ENCODE data around the gene CANX. TPM values are rescaled to one million over a fixed set of nuclear protein-coding genes. Genes with fewer than 3 reads are reported as not detected.

CANX gene
- total and polyA plus RNA-seq, 9 of the 15 experiments (the other 6 are each of a cell fraction or from before 2014, with no cell fraction given): 155 to 893 (median 589) TPM

DNA sequence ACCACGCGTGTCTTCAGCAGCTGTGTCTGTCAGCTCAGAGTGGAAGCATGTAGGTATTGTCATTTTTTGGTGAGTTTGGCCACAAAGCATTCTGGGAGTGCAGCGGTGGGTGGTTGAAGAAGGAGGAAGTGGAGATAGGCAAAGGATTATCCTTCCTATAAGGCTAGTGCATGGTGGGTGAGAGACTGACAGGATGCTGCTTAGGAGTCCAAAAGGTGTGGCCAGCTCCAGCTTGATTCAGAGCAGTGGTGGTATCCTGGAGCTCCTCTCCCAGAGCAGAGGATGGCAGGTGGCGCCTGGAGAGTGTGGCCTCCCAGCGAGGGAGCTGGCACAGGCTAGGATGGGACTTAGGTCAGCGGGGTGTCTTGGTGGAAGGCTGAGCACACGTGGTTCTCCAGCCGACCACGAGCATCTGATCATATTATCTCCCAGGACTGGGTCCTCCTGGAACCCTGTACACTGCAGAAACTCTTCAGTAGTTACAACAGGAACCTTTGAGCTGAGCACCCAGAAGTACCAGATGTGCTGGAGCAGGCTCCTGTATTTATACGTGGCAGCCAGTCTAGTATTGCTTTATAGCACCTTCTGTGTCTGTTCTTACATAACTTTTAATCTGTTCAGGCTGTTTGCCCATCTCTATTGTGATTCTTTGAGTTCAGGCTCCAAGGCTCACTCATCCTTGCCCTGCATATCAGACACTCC, 63.5 kb downstream of the CANX start (continued):
- TF ChIP-seq, protein P1, sequence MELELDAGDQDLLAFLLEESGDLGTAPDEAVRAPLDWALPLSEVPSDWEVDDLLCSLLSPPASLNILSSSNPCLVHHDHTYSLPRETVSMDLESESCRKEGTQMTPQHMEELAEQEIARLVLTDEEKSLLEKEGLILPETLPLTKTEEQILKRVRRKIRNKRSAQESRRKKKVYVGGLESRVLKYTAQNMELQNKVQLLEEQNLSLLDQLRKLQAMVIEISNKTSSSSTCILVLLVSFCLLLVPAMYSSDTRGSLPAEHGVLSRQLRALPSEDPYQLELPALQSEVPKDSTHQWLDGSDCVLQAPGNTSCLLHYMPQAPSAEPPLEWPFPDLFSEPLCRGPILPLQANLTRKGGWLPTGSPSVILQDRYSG (tag; conservative IDR thresholded peaks at IDR 0.05; ENCODE audit: low read depth): no peak
- TF ChIP-seq MAFG (tag; conservative IDR thresholded peaks at IDR 0.05) (no peak), KDM1A (IDR thresholded peaks at IDR 0.05) (no peak; a peak in 1 of 4 replicates), EZH2 (IDR thresholded peaks at IDR 0.05; ENCODE audit: borderline replicate concordance, low read depth, low read length) (no peak), ZNF79 (CRISPR knock-in tag; IDR thresholded peaks at IDR 0.05; ENCODE audit: low read depth) (no peak), SPI1 (IDR thresholded peaks at IDR 0.05; ENCODE audit: borderline replicate concordance, low read depth, low read length) (peak; percentile 97), RBBP5 (IDR thresholded peaks at IDR 0.05; ENCODE audit: borderline replicate concordance, insufficient read depth, low read length, poor library complexity, severe bottlenecking) (no peak), KAT7 (CRISPR knock-in tag; IDR thresholded peaks at IDR 0.05; ENCODE audit: borderline replicate concordance) (no peak), ZNF589 (CRISPR knock-in tag; IDR thresholded peaks at IDR 0.05; ENCODE audit: low read depth) (no peak), NFATC3 (IDR thresholded peaks at IDR 0.05) (no peak), NRF1 (conservative IDR thresholded peaks at IDR 0.05 in 1 of 2, IDR thresholded peaks at IDR 0.05 in 1 of 2) (0 out of 4 replicates have a peak, but pooled peaks of 1 of the 2 experiments have one; percentile 11), ERF (CRISPR knock-in tag; IDR thresholded peaks at IDR 0.05) (no peak), ZNF224 (CRISPR knock-in tag; IDR thresholded peaks at IDR 0.05) (no peak)
- TF ChIP-seq, protein P2, sequence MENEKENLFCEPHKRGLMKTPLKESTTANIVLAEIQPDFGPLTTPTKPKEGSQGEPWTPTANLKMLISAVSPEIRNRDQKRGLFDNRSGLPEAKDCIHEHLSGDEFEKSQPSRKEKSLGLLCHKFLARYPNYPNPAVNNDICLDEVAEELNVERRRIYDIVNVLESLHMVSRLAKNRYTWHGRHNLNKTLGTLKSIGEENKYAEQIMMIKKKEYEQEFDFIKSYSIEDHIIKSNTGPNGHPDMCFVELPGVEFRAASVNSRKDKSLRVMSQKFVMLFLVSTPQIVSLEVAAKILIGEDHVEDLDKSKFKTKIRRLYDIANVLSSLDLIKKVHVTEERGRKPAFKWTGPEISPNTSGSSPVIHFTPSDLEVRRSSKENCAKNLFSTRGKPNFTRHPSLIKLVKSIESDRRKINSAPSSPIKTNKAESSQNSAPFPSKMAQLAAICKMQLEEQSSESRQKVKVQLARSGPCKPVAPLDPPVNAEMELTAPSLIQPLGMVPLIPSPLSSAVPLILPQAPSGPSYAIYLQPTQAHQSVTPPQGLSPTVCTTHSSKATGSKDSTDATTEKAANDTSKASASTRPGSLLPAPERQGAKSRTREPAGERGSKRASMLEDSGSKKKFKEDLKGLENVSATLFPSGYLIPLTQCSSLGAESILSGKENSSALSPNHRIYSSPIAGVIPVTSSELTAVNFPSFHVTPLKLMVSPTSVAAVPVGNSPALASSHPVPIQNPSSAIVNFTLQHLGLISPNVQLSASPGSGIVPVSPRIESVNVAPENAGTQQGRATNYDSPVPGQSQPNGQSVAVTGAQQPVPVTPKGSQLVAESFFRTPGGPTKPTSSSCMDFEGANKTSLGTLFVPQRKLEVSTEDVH (IDR thresholded peaks at IDR 0.05; ENCODE audit: low read depth, partially characterized antibody): no peak
- TF ChIP-seq, protein P3, sequence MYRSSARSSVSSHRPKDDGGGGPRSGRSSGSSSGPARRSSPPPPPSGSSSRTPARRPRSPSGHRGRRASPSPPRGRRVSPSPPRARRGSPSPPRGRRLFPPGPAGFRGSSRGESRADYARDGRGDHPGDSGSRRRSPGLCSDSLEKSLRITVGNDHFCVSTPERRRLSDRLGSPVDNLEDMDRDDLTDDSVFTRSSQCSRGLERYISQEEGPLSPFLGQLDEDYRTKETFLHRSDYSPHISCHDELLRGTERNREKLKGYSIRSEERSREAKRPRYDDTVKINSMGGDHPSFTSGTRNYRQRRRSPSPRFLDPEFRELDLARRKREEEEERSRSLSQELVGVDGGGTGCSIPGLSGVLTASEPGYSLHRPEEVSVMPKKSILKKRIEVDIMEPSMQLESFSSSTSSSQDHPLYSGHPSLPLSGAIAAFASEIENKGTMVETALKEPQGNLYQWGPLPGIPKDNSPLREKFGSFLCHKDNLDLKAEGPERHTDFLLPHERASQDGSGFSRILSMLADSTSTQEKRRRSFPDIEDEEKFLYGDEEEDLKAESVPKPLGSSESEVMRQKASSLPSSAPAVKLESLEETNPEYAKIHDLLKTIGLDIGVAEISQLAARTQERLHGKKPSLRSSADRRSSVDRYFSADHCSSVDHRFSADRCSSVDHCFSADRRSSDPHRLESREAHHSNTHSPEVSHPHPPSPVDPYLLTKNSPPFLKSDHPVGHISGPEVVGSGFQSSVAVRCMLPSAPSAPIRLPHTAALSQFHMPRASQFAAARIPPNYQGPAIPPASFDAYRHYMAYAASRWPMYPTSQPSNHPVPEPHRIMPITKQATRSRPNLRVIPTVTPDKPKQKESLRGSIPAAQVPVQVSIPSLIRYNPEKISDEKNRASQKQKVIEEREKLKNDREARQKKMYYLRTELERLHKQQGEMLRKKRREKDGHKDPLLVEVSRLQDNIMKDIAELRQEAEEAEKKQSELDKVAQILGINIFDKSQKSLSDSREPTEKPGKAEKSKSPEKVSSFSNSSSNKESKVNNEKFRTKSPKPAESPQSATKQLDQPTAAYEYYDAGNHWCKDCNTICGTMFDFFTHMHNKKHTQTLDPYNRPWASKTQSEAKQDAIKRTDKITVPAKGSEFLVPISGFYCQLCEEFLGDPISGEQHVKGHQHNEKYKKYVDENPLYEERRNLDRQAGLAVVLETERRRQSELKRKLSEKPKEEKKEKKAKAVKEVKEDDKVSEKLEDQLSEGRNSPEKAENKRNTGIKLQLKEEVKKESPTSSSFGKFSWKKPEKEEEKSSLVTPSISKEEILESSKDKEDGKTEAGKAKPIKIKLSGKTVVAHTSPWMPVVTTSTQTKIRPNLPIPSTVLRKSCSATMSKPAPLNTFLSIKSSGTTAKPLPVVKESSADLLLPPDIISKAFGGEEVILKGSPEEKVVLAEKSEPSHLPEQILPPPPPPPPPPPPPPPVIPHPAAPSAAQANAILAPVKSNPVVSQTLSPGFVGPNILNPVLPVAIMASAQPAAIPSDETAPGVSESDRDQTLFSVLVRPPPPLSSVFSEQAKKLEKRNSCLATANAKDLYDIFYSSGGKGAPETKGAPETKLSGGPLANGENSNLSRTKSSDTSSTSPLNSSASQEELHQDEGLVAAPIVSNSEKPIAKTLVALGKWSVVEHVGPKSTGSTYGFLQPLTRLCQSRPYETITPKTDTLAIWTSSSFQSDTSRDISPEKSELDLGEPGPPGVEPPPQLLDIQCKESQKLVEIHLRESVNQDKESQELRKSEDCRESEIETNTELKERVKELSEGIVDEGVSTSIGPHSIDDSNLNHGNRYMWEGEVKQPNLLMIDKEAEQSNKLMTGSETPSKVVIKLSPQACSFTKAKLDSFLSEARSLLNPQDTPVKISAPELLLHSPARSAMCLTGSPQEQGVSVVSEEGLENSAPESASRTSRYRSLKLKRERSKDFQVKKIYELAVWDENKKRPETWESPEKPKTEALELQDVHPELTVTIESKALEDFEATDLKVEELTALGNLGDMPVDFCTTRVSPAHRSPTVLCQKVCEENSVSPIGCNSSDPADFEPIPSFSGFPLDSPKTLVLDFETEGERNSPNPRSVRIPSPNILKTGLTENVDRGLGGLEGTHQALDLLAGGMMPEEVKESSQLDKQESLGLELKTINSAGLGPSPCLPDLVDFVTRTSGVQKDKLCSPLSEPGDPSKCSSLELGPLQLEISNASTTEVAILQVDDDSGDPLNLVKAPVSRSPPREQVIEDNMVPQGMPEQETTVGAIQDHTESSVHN (IDR thresholded peaks at IDR 0.05; ENCODE audit: borderline replicate concordance in 1 of 2, low read depth in 1 of 2): no peak
